ENCODE data around the gene CDK14. TPM values are rescaled to one million over a fixed set of nuclear protein-coding genes. Genes with fewer than 3 reads are reported as not detected.
A peak's percentile ranks its signal among the peaks of the same experiment; 100 is the strongest.

CDK14 gene
- 26.7 and 44.8 TPM in 2 replicates for total RNA-seq (ENCODE audit: low replicate concordance)

DNA sequence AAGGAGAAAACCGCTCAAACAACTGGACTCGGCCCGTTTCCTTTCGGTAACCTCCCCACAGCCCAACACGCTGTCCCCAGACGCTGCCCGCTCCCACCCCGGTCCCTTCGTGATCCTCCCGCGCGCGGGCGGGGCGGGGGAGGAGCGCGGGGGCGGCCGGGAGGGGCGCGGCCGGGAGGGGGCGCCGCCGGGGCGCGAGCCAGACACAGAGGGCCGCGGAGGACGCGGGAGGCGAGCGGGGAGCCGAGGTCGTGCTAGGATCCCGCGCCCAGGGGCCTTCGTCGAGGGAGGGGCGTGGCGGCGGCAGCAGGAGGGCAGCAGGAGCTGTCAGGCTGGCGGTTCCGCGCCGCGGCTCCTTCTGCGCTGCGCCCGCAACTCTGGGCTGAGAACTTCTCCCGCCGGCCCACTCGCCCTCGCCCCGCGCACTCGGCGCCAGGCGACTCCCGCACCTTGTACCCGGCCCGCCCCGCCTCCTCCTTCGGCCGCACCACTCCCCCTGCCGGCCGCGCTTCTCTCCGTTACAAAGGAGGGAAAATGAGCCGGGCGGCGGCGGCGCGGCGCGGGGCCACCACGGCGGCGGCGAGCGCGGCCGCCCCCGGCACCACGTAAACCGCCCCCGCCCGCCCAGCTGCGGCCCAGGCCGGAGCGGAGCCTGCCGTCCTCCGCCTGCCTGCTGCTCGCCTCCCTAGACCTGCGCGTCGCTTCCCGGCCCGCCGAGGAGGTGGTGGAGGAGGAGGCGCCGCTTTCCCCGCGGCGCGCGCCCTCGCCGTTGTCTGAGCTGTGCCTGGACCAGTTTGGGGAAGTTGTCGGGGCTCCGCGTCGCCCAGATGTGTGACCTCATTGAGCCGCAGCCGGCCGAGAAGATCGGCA lies at the start of gene CDK14:
Gene CDK14 (plus strand): TSS at position 521 of the 870 bp plus-strand sequence. CDS start 307 bp downstream, at position 828.
- DNase-seq (ENCODE audit: low read depth) = peak; percentile 54
- H3K4me3 ChIP-seq (ENCODE audit: low read depth, low read length) = peak within 1 kb of the TSS; percentile 84
- TF ChIP-seq, protein P1, sequence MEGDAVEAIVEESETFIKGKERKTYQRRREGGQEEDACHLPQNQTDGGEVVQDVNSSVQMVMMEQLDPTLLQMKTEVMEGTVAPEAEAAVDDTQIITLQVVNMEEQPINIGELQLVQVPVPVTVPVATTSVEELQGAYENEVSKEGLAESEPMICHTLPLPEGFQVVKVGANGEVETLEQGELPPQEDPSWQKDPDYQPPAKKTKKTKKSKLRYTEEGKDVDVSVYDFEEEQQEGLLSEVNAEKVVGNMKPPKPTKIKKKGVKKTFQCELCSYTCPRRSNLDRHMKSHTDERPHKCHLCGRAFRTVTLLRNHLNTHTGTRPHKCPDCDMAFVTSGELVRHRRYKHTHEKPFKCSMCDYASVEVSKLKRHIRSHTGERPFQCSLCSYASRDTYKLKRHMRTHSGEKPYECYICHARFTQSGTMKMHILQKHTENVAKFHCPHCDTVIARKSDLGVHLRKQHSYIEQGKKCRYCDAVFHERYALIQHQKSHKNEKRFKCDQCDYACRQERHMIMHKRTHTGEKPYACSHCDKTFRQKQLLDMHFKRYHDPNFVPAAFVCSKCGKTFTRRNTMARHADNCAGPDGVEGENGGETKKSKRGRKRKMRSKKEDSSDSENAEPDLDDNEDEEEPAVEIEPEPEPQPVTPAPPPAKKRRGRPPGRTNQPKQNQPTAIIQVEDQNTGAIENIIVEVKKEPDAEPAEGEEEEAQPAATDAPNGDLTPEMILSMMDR (IDR thresholded peaks at IDR 0.05; ENCODE audit: insufficient read depth, low read length) = peak; percentile 57

DNA sequence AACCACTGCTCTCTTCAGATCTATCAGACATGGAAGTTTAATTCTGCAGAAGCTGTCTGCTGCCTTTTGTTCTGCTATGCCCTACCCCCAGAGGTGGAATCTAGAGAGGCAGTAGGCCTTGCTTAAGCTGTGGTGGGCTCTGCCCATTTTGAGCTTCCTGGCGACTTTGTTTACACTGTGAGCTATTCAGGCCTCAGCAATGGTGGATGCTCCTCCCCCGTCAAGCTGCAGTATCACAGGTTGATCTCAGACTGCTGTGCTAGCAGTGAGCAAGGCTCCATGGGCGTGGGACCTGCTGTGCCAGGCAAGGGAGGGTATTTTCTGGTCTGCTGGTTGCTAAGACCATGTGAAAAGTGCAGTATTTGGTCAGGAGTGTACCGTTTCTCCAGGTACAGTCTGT lies 45.1 kb upstream of the CDK14 start:
- TF ChIP-seq, protein P1 (IDR thresholded peaks at IDR 0.05; ENCODE audit: insufficient read depth, low read length) = no peak
- no peak for DNase-seq (ENCODE audit: low read depth)

DNA sequence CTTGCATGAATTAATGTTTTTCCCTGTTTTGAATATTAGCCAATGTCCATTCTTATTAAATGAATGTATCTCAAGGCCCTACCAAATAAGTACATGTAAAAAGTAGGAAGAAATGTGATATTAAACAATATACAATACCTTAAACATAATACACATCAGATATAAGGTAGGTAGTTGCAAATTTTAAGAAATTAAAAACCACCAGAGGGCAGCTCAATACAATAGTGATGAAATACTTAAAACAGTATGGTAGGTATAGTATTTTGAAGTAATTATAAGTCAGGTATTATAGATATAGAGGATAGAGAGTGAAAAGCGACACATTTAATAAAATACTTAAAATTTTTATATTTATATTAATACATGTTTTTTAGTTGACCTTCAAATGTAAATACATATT lies 43.6 kb upstream of the CDK14 start:
- TF ChIP-seq, protein P1 (IDR thresholded peaks at IDR 0.05; ENCODE audit: insufficient read depth, low read length) = peak; percentile 18
- no peak overlapping the region for H3K4me3 ChIP-seq (ENCODE audit: low read depth, low read length)
- peak; percentile 62 for DNase-seq (ENCODE audit: low read depth)

More for the DNA sequence above, 45.1 kb upstream of the CDK14 start:
- H3K4me3 ChIP-seq (ENCODE audit: low read depth, low read length) = no peak overlapping the region

DNA sequence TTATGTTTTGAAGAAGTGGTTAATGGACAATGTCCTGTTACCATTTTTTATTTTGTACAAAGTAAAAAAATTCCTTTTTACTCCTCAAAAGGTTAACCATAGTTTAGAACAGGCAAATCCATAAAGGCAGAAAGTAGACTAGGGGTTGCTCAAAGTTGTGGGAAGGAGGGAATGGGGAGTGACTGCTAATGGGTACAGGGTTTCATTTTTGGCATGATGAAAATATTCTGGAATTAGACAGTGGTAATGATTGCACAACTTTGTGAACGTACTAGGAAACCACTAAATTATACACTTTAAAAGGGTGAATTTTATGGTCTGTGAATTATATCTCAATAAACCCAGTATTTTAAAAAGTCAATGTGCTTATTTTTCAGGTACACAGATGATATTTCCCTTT lies 35.4 kb upstream of the CDK14 start:
- DNase-seq (ENCODE audit: low read depth) = peak; percentile 69
- H3K4me3 ChIP-seq (ENCODE audit: low read depth, low read length) = no peak overlapping the region
- TF ChIP-seq, protein P1 (IDR thresholded peaks at IDR 0.05; ENCODE audit: insufficient read depth, low read length) = no peak

DNA sequence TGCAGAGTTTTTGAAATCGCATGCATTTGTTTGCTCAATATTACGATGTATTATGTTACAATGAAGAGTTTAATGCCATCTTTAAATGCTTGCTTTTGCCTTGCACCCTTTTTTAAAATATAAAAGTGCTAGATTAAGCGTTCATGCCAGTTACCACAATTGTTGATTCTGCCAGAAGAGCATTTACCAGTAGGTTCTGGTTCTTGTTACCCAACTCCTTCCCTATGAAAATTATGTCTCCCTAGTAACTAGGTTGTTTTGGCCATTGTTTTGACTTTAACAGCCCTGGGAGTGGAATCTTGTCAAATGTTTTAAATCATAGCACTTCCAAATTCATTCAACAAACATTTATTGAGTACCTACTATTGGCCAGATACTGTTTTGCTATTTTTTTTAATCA lies 32.8 kb upstream of the CDK14 start:
- DNase-seq (ENCODE audit: low read depth) = no peak
- TF ChIP-seq, protein P1 (IDR thresholded peaks at IDR 0.05; ENCODE audit: insufficient read depth, low read length) = no peak
- H3K4me3 ChIP-seq (ENCODE audit: low read depth, low read length) = no peak overlapping the region

DNA sequence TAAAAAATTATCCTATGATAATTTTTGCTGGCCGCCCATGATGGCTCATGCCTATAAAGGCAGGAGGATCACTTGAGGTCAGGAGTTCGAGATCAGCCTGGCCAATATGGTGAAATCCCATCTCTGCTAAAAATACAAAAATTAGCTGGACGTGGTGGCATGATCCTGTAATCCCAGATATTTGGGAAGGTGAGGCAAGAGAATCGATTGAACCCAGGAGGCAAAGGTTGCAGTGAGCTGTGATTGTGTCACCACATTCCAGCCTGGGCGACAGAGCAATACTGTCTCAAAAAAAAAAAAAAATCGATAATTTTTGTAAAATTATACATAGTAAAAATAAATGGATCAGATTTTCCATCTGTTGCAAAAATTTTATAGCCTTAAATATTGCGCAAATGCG lies 31.7 kb upstream of the CDK14 start:
- TF ChIP-seq, protein P1 (IDR thresholded peaks at IDR 0.05; ENCODE audit: insufficient read depth, low read length) = no peak
- no peak for DNase-seq (ENCODE audit: low read depth)
- H3K4me3 ChIP-seq (ENCODE audit: low read depth, low read length) = no peak overlapping the region
